GM12872 (cell line): Measurements from ENCODE around the gene SLCO4C1.

Experiments
- CTCF ChIP-seq: IDR thresholded peaks from 3 replicates; pipeline ENCODE4 v1.5.1; 2011; ENCODE audit warnings: low read depth, mild to moderate bottlenecking, low read length, moderate library complexity; ENCODE audit not compliant: insufficient read depth

Gene SLCO4C1

GRCh38 chr5:102200861-102201260 is 95.2 kb downstream of the SLCO4C1 start:
- TF ChIP-seq CTCF: no peak

- no peak for TF ChIP-seq CTCF
These were observed 99.6 kb downstream of the SLCO4C1 start for GRCh38 chr5:102196481-102196880.
